ENCODE results near the gene HLA-DPB1.

GRCh38 chr6:33061987-33062386, 13.8 kb upstream of the HLA-DPB1 start:
- TF ChIP-seq EZH2 (IDR thresholded peaks at IDR 0.05) (no peak), POLR2AphosphoS5 (IDR thresholded peaks at IDR 0.05; ENCODE audit: borderline replicate concordance, low read depth, low read length) (no peak)

All from SK-N-MC (cell line).